Measurements from ENCODE around the gene SEC24C.
"Not testable (repeated sequence)": the region's sequence is repeated elsewhere in the genome, so short reads cannot be mapped to it uniquely, and the experiment has no call there.

The SEC24C gene

GRCh38 chr10:73731588-73732375 lies 12.4 kb upstream of the SEC24C start:
- no peak for FAIRE-seq
- DNase-seq (ENCODE audit: insufficient read length, low spot score), result no peak

GRCh38 chr10:73732426-73732825 lies 11.7 kb upstream of the SEC24C start:
- DNase-seq (ENCODE audit: insufficient read length, low spot score) (no peak), FAIRE-seq (no peak)

- DNase-seq (ENCODE audit: insufficient read length, low spot score), result no peak
- FAIRE-seq, result no peak
Observed at GRCh38 chr10:73732931-73733623, 11.1 kb upstream of the SEC24C start.

GRCh38 chr10:73734028-73734720 lies 10.0 kb upstream of the SEC24C start:
- DNase-seq (ENCODE audit: insufficient read length, low spot score) (no peak), FAIRE-seq (no peak)

- FAIRE-seq (no peak), DNase-seq (ENCODE audit: insufficient read length, low spot score) (no peak)
Observed at GRCh38 chr10:73734796-73735305, 9.3 kb upstream of the SEC24C start.

- DNase-seq (ENCODE audit: insufficient read length, low spot score); FAIRE-seq: not testable (repeated sequence)
Observed at GRCh38 chr10:73740501-73741254, 3.5 kb upstream of the SEC24C start.

- FAIRE-seq (no peak), DNase-seq (ENCODE audit: insufficient read length, low spot score) (no peak)
Observed at GRCh38 chr10:73742454-73742734, 1.8 kb upstream of the SEC24C start.

GRCh38 chr10:73743327-73743904 lies 756 bp upstream of the SEC24C start:
- no peak for FAIRE-seq
- no peak for DNase-seq (ENCODE audit: insufficient read length, low spot score)

GRCh38 chr10:73744664-73744975 lies 448 bp downstream of the SEC24C start:
- FAIRE-seq, result no peak
- peak; percentile 34 for DNase-seq (ENCODE audit: insufficient read length, low spot score)

GRCh38 chr10:73746721-73747120 lies 2.5 kb downstream of the SEC24C start:
- FAIRE-seq, result no peak
- DNase-seq (ENCODE audit: insufficient read length, low spot score), result no peak

GRCh38 chr10:73750819-73751218 lies 6.6 kb downstream of the SEC24C start:
- FAIRE-seq (no peak), DNase-seq (ENCODE audit: insufficient read length, low spot score) (no peak)

- no peak for DNase-seq (ENCODE audit: insufficient read length, low spot score)
- FAIRE-seq, result no peak
Observed at GRCh38 chr10:73756183-73756582, 12.0 kb downstream of the SEC24C start.

- FAIRE-seq, result no peak
Observed at GRCh38 chr10:73758704-73759511, 14.7 kb downstream of the SEC24C start.

GRCh38 chr10:73759512-73760115 lies 15.4 kb downstream of the SEC24C start:
- DNase-seq (ENCODE audit: insufficient read length, low spot score) (no peak), FAIRE-seq (no peak)

More at GRCh38 chr10:73758704-73759511, 14.7 kb downstream of the SEC24C start:
- DNase-seq (ENCODE audit: insufficient read length, low spot score), result no peak

GRCh38 chr10:73761781-73762180 lies 17.6 kb downstream of the SEC24C start:
- no peak for DNase-seq (ENCODE audit: insufficient read length, low spot score)

GRCh38 chr10:73762915-73763314 lies 18.7 kb downstream of the SEC24C start:
- no peak for FAIRE-seq
- no peak for DNase-seq (ENCODE audit: insufficient read length, low spot score)

More at GRCh38 chr10:73761781-73762180, 17.6 kb downstream of the SEC24C start:
- no peak for FAIRE-seq

GRCh38 chr10:73763343-73763742 lies 19.2 kb downstream of the SEC24C start:
- DNase-seq (ENCODE audit: insufficient read length, low spot score), result no peak
- no peak for FAIRE-seq

- FAIRE-seq, result no peak
Observed at GRCh38 chr10:73765066-73765465, 20.9 kb downstream of the SEC24C start.

GRCh38 chr10:73768881-73769280 lies 24.7 kb downstream of the SEC24C start:
- FAIRE-seq (no peak), DNase-seq (ENCODE audit: insufficient read length, low spot score) (no peak)

More at GRCh38 chr10:73765066-73765465, 20.9 kb downstream of the SEC24C start:
- DNase-seq (ENCODE audit: insufficient read length, low spot score), result no peak

All from GM19239 (cell line).